Adrenal gland (tissue), 19 donors: ENCODE results near the gene C4B. TPM values are rescaled to one million over a fixed set of nuclear protein-coding genes. Genes with fewer than 3 reads are reported as not detected.
"Not testable (repeated sequence)": the region's sequence is repeated elsewhere in the genome, so short reads cannot be mapped to it uniquely, and the experiment has no call there.

Source experiments
- DNase-seq, 7 donors: peaks; one replicate each; pipeline ENCODE4 v3.0.0-alpha.2; 2019 to 2020
- H3K27ac ChIP-seq, 5 donors: fragments of 200-600 bp; sonication (generic) in 4 of 5; 1 replicate in 3 of 5; 2 replicates in 2 of 5; pipeline versions ENCODE4 v1.5.1 to v1.8.0; 2016 to 2020; ENCODE audit warnings: mild to moderate bottlenecking in 1 of 5
- H3K27me3 ChIP-seq: fragments of 200-600 bp; 2 replicates; pipeline ENCODE4 v1.8.0; 2021
- H3K36me3 ChIP-seq, 2 donors: fragments of 200-600 bp; replicated peaks in 1 of 2; 1 replicate in 1 of 2; 2 replicates in 1 of 2; pipeline versions ENCODE4 v1.5.1 to v1.8.0; 2018 to 2022
- H3K4me1 ChIP-seq, 2 donors: fragments of 200-600 bp; replicated peaks in 1 of 2; 1 replicate in 1 of 2; 2 replicates in 1 of 2; pipeline versions ENCODE4 v1.5.1 to v1.8.0; 2018 to 2021
- H3K4me3 ChIP-seq, 4 donors: fragments of 200-600 bp; sonication (generic) in 3 of 4; one replicate each; pipeline ENCODE4 v1.5.1; 2016 to 2018
- H3K9me3 ChIP-seq, 3 donors: fragments of 200-600 bp; sonication (generic) in 1 of 3; replicated peaks in 1 of 3; 1 replicate in 2 of 3; 2 replicates in 1 of 3; pipeline versions ENCODE4 v1.5.1 to v1.8.0; 2016 to 2021
- CTCF ChIP-seq, 6 experiments: fragments of 450-650 bp in 4 of 6; fragments of 200-600 bp in 2 of 6; sonication (generic) in 1 of 6; IDR thresholded peaks; 1 replicate in 5 of 6; 2 replicates in 1 of 6; pipeline versions ENCODE4 v1.5.1 to v1.8.0; 2016 to 2021; ENCODE audit warnings: antibody characterized with exemption in 6 of 6, mild to moderate bottlenecking in 2 of 6, moderate library complexity in 1 of 6
- POLR2A ChIP-seq, 2 donors: fragments of 450-650 bp; IDR thresholded peaks; one replicate each; pipeline ENCODE4 v1.6.1; 2017; ENCODE audit warnings: antibody characterized with exemption in 2 of 2, mild to moderate bottlenecking in 2 of 2, moderate library complexity in 1 of 2
- WGBS, 4 donors: extraction: QIAGEN DNeasy Blood & Tissue Kit in 2 of 4; methylation state at CpG; one replicate each; pipeline versions ENCODE4 v1.1.5 to v1.1.7; 2013 to 2017; 5-methylcytosine and 5-hydroxymethylcytosine counted together
- intact Hi-C, 2 donors: fragments of 100-400 bp; cut with DNase I; formaldehyde crosslinking; loops; one replicate each; pipeline versions ENCODE4 v1.14.1 to v1.15.0; 2022 to 2023
- long read RNA-seq, 10 donors: library from polyadenylated mRNA in 3 of 10; unstranded in 2 of 10; stranded (forward) in 1 of 10; transcript quantifications; one replicate each; pipeline ENCODE4 v2.0.0 and lab custom pipeline, GENCODE V29; 2021 to 2026
- polyA plus RNA-seq, 3 donors: library from polyadenylated mRNA; stranded (reverse); fragments of 200-250 nt in 2 of 3; fragments of 350-450 nt in 1 of 3; fragmentation: Illumina TruSeq in 1 of 3; extraction: RNeasy Lipid Tissue Mini Kit (QIAGEN cat#74804) in 1 of 3; gene quantifications; one replicate each; pipeline ENCODE4 v1.2.3, GENCODE V29; 2013 to 2014
- total RNA-seq, 9 donors: library from RNA; depleted of rRNA in 4 of 9; stranded (reverse); fragments of >200 nt in 4 of 9; fragments of 120-200 nt in 1 of 9; fragmentation: NEBNext Ultra II Directional in 1 of 9; extraction: Animal tissue kit (Norgen Biotek cat#: 25700) in 1 of 9; gene quantifications; one replicate each; pipeline versions ENCODE4 v1.1.0 to v1.2.4, GENCODE V29; 2013 to 2023
- donor health status: healthy with polysubstance abuse.
- donor health status: Bipolar disorder and iron deficiency.
- donor health status: DM: yes; HTN: yes; CAD: no.
- donor health status: DM: no; HTN: no; CAD: no.
- donor health status: DM: no; HTN: no; CAD: no.
- donor health status: DM: yes; HTN: yes; CAD: no.

C4B gene
- total RNA-seq (1,000 to 10,000 TPM in 7 of 9 donors, 100 to 1,000 TPM in 2; 948 to 5,092 (median 1,365) TPM), polyA plus RNA-seq (1,000 to 10,000 TPM in 1 of 3 donors, 100 to 1,000 TPM in 2; 236 to 1,852 (median 796) TPM)
- long read RNA-seq, donor 1, transcript C4B-205 (6 exons, 830 nt): major isoform, 633 of 718 reads
- long read RNA-seq, donor 1, transcript C4B-215 (2 exons, 974 nt): minor isoform, 6 of 718 reads
- long read RNA-seq, donor 1, partial matches to known transcripts: 77 of 718 reads
- long read RNA-seq, donor 1, other reads (novel, unspliced or antisense): 0 of 718 reads
- long read RNA-seq, donor 2, transcript C4B-205 (6 exons, 830 nt): major isoform, 186 of 242 reads
- long read RNA-seq, donor 2, partial matches to known transcripts: 20 of 242 reads
- long read RNA-seq, donor 2, other reads (novel, unspliced or antisense): 33 of 242 reads
- long read RNA-seq, donor 3, transcript C4B-215 (2 exons, 974 nt): minor isoform, 6 of 584 reads
- long read RNA-seq, donor 3, transcript C4B-205 (6 exons, 830 nt): major isoform, 434 of 584 reads
- long read RNA-seq, donor 3, partial matches to known transcripts: 55 of 584 reads
- long read RNA-seq, donor 3, other reads (novel, unspliced or antisense): 89 of 584 reads
- long read RNA-seq, donor 4, full-length matches to known transcripts: 78 of 266 reads
- long read RNA-seq, donor 4, partial matches to known transcripts: 165 of 266 reads
- long read RNA-seq, donor 4, other reads (novel, unspliced or antisense): 23 of 266 reads
- long read RNA-seq, donor 5, full-length matches to known transcripts: 1,122 of 5,892 reads
- long read RNA-seq, donor 5, partial matches to known transcripts: 3,097 of 5,892 reads
- long read RNA-seq, donor 5, other reads (novel, unspliced or antisense): 1,673 of 5,892 reads
- long read RNA-seq, donor 6, full-length matches to known transcripts: 24 of 103 reads
- long read RNA-seq, donor 6, partial matches to known transcripts: 76 of 103 reads
- long read RNA-seq, donor 6, other reads (novel, unspliced or antisense): 3 of 103 reads
- long read RNA-seq, donor 7, transcript C4B-205 (6 exons, 830 nt): major isoform, 234 of 344 reads
- long read RNA-seq, donor 7, partial matches to known transcripts: 85 of 344 reads
- long read RNA-seq, donor 7, other reads (novel, unspliced or antisense): 23 of 344 reads
- long read RNA-seq, donor 8, full-length matches to known transcripts: 470 of 576 reads
- long read RNA-seq, donor 8, partial matches to known transcripts: 35 of 576 reads
- long read RNA-seq, donor 8, other reads (novel, unspliced or antisense): 71 of 576 reads
- long read RNA-seq, donor 9, transcript C4B-205 (6 exons, 830 nt): major isoform, 141 of 174 reads
- long read RNA-seq, donor 9, partial matches to known transcripts: 22 of 174 reads
- long read RNA-seq, donor 9, other reads (novel, unspliced or antisense): 10 of 174 reads
- long read RNA-seq, donor 10, transcript C4B-205 (6 exons, 830 nt): major isoform, 314 of 414 reads
- long read RNA-seq, donor 10, partial matches to known transcripts: 63 of 414 reads
- long read RNA-seq, donor 10, other reads (novel, unspliced or antisense): 33 of 414 reads

DNA sequence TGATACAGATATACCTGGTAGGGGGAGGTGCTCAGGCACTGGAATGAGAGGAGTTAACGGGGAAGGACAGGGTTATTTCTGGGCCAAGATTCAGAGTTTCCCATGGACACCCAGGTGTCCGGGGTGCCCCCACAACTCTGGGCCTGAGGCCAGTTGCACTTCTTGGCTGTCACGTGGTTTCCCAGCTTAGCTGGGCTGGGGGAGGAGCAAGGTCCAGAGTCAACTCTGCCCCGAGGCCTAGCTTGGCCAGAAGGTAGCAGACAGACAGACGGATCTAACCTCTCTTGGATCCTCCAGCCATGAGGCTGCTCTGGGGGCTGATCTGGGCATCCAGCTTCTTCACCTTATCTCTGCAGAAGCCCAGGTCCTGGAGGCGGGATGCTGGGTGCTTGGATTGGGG, at the start of gene C4B:
C4B (plus strand) TSS at position 249 of the 400 bp plus-strand sequence; CDS start at position 300, 51 bp downstream.
- intact Hi-C loops: not testable (repeated sequence)

DNA sequence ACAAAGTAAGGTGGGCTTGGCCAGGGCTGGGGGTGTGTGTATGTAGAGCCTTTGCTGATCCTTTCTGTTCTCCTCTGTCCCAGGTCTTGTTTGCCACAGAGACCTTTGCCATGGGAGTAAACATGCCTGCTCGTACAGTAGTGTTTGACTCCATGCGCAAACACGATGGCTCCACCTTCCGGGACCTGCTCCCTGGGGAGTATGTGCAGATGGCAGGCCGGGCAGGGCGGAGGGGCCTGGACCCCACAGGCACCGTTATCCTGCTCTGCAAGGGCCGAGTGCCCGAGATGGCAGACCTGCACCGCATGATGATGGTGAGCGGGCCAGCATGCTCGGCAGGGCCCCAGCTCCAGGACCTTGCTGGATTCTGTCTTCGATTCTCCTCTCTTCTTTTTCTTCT, 48.9 kb upstream of the C4B start:
- intact Hi-C loops: no loop called here
- DNase-seq: no peak
- Histone ChIP-seq H3K4me1 (peaks cover under 1 to 9% of the 10 kb centered on the region in 2 donors), H3K36me3 (peaks cover 0 to 96% of the 10 kb centered on the region in 2 donors), H3K27ac (no peak overlapping the region), H3K9me3 (no peaks in the 10 kb centered on the region), H3K27me3 (no peaks in the 10 kb centered on the region), H3K4me3 (no peak overlapping the region)
- TF ChIP-seq POLR2A (IDR thresholded peaks at IDR 0.05) (no peak), CTCF (IDR thresholded peaks at IDR 0.05) (no peak)
- WGBS, 4 donors: 87 to 95% (median 92%) methylated on average over 13 of the region's 13 CpGs

More for the DNA sequence above, at the start of gene C4B:
- no CpG with 5 or more reads among the region's 6 CpGs for WGBS, 4 donors
- not testable (repeated sequence) for H3K4me1 ChIP-seq, DNase-seq, H3K4me3 ChIP-seq, H3K27ac ChIP-seq, H3K36me3 ChIP-seq, H3K27me3 ChIP-seq, H3K9me3 ChIP-seq

- 78 to 94% (median 87%) methylated on average over 6 to 7 of the region's 7 CpGs for WGBS, 4 donors
- intact Hi-C loops: no loop called here
- Histone ChIP-seq H3K4me3 (no peak overlapping the region), H3K27me3 (no peaks in the 10 kb centered on the region), H3K4me1 (peaks cover 9 to 17% of the 10 kb centered on the region in 2 donors), H3K9me3 (no peaks in the 10 kb centered on the region), H3K27ac (no peak overlapping the region), H3K36me3 (peaks cover 0 to 88% of the 10 kb centered on the region in 2 donors)
- no peak for TF ChIP-seq CTCF (IDR thresholded peaks at IDR 0.05)
- no peak for TF ChIP-seq POLR2A (IDR thresholded peaks at IDR 0.05)
- DNase-seq: no peak
Observed at GRCh38 chr6:31966506-31966905, 48.1 kb upstream of the C4B start.
